Fibroblast of the conjunctiva (primary cell): Measurements from ENCODE around the gene LYZL6.
"Not testable (repeated sequence)": the region's sequence is repeated elsewhere in the genome, so short reads cannot be mapped to it uniquely, and the experiment has no call there.

Source experiments
- DNase-seq: peaks from one replicate; pipeline ENCODE4 v3.0.0-alpha.2; 2010; ENCODE audit warnings: low read depth

Gene LYZL6

DNA sequence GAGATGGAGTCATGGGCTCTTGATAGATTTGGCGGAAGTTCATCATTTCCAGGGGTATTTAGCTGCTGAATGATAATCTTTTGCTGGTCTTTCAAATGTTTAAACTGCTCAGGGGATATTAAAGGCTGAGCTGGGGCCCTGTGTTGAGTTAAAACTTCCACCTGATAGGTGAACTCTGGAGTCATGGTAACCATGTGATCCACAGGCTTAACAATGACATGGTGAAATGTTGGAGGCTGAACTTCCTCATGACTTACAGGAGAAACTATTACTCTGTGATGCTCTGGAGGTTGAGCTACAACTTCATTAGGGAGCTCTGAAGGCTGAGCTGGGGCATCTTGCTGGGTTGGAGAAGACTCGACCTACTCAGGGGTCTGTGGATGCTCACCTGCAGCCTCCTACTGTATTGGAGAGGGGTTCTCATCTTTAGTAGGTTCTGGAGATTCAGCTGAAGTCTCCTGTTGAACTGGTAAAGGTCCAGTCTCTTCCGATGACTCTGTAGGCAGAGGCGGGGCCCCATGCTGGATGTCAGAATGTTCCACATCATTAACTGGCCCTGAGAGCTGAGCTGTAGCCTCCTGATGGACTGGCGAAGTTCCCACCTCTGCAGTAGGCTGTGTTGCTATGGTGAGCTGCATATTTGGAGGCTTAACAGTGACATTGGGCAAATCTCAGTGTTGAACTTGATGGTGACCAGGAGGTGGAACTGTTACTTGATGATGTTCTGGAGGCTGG is 37.2 kb downstream of the LYZL6 start:
- DNase-seq = no peak

DNA sequence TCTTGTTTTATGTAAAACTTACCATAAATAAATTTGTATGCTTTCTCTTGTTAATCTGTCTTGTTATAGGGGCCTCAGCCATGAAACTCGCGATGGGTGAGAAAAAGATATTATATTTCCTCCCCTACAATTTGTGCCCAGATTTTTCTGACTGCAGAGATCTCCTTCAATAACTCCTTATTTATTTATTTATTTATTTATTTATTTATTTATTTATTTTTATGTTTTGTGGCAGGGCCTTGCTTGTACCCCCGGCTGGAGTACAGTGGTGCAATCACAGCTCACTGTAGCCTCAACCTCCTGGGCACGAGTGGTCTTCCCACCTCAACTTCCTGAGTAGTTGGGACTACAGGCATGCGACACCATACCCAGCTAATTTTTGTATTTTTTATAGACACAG is 40.1 kb downstream of the LYZL6 start:
- no peak for DNase-seq

DNA sequence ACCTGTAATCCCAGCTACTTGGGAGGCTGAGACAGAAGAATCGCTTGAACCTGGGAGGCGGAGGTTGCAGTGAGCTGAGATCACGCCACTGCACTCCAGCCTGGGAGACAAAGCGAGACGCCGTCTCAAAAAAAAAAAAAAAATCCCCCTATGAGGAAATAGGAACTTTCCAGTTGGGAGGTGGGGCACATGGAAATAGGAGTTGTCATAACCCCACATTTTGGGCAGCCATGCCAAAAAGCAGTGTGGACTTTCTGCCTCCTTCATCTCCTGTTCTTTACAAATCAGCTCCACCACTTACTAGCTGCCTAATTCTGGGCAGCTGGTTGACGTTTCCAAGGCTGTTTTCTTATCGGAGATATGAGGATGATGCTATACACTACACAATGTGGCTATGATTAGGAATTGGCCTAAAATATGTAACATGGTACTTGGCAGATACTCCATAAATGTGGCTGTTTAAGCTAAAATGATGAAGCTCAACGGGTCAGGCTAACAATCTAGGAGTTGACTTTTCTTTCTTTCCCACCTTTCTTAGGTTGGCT is 41.8 kb downstream of the LYZL6 start:
- no peak for DNase-seq

- DNase-seq = no peak
Measured at GRCh38 chr17:35900708-35901480, 42.6 kb downstream of the LYZL6 start.

DNA sequence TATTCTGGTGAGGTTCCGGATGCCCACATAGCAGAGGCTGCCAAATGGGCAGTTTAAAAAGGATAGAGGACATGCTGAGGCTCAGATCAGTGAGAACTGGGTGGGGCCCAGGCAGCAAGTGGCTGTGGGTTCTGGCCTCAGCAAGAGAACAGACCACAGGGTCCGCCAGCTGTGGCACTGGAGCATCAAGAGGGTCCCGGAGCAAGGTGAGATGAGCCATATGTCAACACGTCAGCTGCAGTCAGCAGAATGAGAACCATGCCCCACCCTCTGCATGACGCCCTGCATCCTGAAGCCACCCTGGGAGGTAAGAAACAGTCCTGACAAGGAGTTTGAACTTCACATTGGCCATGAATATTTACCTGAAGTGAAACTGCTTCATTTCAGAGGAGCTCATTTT is 43.2 kb downstream of the LYZL6 start:
- DNase-seq = no peak

DNA sequence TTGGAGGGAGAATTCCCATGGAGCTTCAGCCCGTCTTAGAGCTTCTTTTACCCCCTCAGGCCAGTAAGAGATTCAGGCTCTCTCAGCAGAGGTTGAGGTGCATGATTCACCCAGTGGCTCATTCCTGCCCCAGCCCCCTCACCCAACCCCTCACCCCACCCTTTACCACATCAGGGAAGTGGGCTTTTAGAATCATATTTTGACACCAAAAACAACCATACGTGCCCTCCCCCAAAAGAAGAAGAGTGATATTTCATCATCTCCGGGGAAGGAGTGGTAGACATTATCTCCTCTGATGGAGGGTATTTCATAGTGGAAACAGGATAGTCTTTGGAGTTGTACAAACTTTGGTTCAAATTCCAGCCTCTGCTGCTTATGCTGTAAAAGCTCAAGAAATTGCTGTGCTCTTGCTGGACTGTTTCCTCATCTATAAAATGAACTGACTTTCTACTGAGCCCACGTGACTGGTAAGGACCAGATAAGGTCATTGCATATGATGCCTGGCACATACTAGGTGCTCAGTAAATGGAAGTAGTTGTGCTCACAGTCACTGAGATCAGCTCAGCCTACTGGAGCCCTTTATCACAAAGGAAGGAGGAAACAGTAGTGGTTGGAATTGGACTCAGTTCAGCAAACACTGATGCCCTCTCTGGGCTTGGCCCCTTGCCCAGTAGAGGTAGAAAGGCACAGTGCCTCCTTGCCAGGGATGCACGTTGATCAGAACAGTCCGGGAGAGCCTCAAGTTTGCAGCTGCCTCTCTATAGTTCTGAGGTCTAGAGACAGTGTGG is 45.0 kb downstream of the LYZL6 start:
- DNase-seq = no peak

- not testable (repeated sequence) for DNase-seq
Measured at GRCh38 chr17:35897772-35898171, 45.7 kb downstream of the LYZL6 start.

DNA sequence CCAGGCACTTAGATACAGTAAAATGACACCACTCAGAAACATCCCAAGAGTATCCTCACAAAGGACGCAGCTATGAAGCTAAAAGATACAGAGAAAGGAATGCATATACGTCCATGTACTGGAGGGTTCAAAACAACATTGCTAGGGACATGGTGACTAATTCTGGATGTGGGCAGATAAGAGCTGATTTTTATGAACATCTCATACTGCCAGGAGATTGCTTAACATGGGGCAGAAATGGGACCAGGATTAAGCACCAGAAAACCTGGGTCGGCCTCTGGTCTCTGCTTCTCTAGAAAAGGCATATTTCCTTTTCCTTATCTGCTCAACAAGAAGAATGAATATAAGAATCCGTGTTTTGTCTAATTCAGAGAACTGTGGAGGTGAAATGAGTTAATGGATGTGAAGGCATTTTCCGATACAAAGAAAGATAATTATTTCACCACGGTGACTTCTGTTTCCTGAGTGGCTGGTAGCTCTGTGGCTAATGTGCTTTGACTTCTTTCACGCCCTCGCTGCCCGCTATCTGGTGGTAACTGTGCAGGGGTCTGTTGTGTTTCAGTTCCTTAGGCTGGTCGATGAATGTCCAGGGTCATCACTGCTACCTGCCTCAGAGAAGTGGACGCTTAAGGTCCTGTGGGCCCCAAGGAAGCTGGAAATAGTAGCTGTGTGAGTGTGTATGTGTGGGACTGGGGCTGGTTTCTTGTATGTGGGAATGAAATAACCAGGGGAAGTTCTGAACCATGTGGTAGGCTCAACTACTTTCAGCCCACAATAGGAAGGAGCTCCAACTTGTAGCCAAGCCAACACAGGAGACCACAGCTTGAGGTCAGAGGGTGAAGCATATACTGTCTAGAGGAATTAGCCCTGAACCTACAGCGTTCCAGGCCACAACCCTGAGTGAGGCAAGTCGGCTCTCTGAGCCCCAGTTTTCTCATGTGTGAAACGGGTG is 47.6 kb downstream of the LYZL6 start:
- DNase-seq = no peak

GRCh38 chr17:35894206-35894605 is 49.3 kb downstream of the LYZL6 start:
- DNase-seq = no peak

GRCh38 chr17:35893751-35894150 is 49.8 kb downstream of the LYZL6 start:
- DNase-seq = no peak

DNA sequence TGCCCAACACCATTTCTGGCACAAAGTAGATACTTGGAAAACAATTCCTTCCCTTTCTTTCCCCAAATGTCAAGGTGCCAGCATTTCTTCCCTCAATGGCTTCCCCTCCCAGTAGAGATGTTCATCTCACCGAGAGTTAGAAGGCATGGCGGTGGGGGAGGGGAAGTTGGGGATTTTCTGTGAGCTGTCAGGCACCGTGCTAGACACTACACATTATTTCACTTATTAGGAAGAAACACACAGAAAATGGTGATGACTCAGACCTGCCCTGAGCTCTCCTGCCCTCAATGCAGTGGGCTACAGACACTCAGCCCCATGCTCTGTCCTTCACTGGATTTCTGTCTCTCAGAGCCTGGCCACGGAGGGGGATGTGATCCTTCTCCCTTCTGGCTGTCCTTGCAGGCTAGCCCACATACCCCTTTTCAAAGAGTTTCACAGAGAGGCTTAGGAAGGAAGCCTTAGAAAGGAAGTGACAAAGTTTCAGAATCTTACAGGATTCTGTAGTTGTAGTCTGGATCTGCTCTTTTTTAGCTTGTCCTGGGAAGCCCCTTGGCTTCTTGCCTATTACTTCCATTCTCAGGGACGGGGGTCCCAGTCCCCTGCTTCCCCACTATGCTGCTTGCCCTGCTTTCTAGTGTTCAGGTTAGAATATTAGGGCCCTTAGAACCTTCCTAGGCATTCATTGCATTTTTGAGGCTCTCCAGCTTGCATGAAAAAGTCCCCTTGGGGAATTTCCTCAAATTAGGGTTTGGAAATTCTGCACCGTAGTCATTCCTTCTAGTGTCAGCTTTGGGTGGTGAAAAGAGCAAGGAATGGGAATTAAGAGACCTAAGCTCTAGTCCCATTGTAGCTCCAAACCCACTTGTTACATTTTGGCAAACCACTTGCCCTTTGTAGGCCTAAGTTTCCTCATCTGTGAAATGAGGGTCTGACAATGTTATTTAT is 51.1 kb downstream of the LYZL6 start:
- DNase-seq = no peak

GRCh38 chr17:35891269-35891668 is 52.2 kb downstream of the LYZL6 start:
- DNase-seq = no peak

DNA sequence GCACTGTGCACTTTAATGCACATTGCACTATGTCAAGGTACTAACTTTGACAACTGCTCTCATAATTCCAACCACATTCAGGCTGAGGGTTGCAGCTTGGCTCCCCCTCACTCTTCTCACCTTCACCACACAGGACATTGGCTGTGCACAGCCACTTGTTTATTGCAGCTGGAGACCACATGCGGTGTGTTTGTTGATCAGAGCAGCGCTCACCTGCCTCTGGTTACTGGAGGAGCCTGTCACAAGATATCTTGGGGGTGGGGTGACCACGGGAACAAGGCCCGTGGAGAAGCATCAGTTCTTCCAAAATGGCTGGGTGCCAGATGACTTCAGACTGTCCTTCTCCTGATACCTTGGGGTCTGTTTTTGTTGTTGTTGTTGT is 52.7 kb downstream of the LYZL6 start:
- DNase-seq = no peak

DNA sequence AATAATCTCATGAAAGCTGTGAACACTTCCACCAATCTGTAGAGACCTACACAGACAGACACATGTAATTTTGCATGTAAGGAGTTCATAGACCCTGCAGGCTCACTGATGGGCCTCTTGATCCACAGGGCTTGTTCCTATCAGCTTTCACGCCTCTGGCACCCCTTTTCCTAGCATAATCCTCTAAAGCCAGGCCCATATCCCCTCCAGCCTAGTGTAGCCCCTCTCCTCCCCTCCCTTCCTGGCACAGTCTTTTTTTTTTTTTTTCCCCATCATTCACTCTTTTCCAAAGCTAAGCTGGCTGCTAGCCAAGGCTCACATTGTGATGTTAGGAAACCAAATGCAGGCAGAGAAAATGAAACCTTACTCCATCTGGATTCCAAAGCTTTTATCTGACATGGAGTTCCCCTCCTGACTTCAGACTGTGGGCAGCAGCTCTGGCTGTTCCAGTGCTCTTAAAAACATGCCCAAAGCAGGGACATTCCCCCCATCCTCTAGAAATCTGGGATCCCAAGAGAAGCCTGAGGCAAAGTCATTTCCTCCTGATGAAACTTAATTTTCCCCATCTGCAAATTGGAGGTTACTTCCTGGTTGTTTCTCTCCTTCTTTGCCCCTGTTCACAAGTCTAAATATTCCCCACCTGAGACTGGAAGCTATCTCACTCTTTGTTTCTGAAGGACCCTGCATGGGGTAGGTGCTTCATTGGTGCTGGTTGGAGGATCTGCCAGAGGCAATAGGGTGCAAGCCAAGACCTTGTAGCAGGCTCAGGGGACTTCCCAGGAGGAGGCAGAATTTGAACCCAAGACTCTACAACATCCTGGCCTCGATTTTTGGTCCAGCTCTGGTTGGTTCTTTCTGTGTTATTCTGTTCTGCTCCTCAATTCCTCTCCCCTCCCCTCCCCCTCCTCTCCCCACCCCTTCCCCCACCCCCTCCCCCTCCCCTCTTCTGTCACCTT is 53.4 kb downstream of the LYZL6 start:
- DNase-seq = peak; percentile 16

DNA sequence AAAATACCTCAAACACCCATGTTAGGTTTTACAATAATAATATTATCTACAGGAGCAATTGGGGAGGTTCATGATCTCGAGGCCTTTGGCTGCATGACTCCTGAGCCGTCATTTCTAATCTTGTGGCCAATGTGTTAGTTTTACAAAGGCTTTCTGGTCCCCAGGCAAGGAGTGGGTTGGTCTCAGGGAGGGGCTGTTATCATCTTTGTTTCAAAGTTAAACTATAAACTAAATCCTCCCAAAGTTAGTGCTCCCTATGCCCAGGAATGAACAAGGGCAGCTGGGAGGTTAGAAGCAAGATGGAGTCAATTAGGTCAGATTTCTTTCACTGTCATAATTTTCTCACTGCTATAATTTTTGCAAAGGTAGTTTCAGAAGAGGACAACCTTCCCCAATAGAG is 54.3 kb downstream of the LYZL6 start:
- DNase-seq = no peak
